GM19043 (cell line): Measurements from ENCODE around the gene STEAP1B.
"Not testable (repeated sequence)": the region's sequence is repeated elsewhere in the genome, so short reads cannot be mapped to it uniquely, and the experiment has no call there.

ENCODE experiments used
- ATAC-seq: cut with Tn5 transposase; IDR thresholded peaks from one replicate; pipeline ENCODE4 v1.9.1; 2021; ENCODE audit warnings: low read depth; ENCODE audit not compliant: unreplicated experiment

STEAP1B gene

GRCh38 chr7:22433710-22434460, 66.1 kb downstream of the STEAP1B start:
- ATAC-seq: no peak

GRCh38 chr7:22433165-22433700, 66.8 kb downstream of the STEAP1B start:
- ATAC-seq: not testable (repeated sequence)

- no peak for ATAC-seq
Measured at GRCh38 chr7:22432203-22432718, 67.7 kb downstream of the STEAP1B start.

GRCh38 chr7:22430457-22430856, 69.5 kb downstream of the STEAP1B start:
- no peak for ATAC-seq

GRCh38 chr7:22429386-22429785, 70.6 kb downstream of the STEAP1B start:
- no peak for ATAC-seq

- ATAC-seq: no peak
Measured at GRCh38 chr7:22427855-22428254, 72.1 kb downstream of the STEAP1B start.

- ATAC-seq: no peak
Measured at GRCh38 chr7:22427104-22427503, 72.9 kb downstream of the STEAP1B start.

- peak; percentile 54 for ATAC-seq
Measured at GRCh38 chr7:22426463-22427094, 73.4 kb downstream of the STEAP1B start.

GRCh38 chr7:22425361-22425760, 74.6 kb downstream of the STEAP1B start:
- no peak for ATAC-seq

GRCh38 chr7:22422831-22423615, 77.0 kb downstream of the STEAP1B start:
- no peak for ATAC-seq

GRCh38 chr7:22420973-22421635, 78.9 kb downstream of the STEAP1B start:
- ATAC-seq: no peak

GRCh38 chr7:22420008-22420407, 80.0 kb downstream of the STEAP1B start:
- ATAC-seq: no peak

- ATAC-seq: no peak
Measured at GRCh38 chr7:22419488-22419887, 80.5 kb downstream of the STEAP1B start.

GRCh38 chr7:22418251-22419046, 81.5 kb downstream of the STEAP1B start:
- ATAC-seq: no peak

GRCh38 chr7:22417841-22418240, 82.1 kb downstream of the STEAP1B start:
- no peak for ATAC-seq

GRCh38 chr7:22417349-22417748, 82.6 kb downstream of the STEAP1B start:
- ATAC-seq: no peak

GRCh38 chr7:22414424-22414823, 85.6 kb downstream of the STEAP1B start:
- ATAC-seq: no peak

- ATAC-seq: no peak
Measured at GRCh38 chr7:22413211-22413610, 86.8 kb downstream of the STEAP1B start.

- no peak for ATAC-seq
Measured at GRCh38 chr7:22411977-22412693, 87.9 kb downstream of the STEAP1B start.
